Mucosa of rectum (tissue), 2 donors: ENCODE results near the gene S100PBP.

Experiments
- H3K27ac ChIP-seq, 2 donors: one replicate each; pipeline ENCODE4 v1.7.0; 2013; ENCODE audit warnings: inconsistent platforms in 2 of 2, low read depth in 2 of 2, low read length in 2 of 2
- H3K27me3 ChIP-seq, 2 donors: one replicate each; pipeline ENCODE4 v1.7.0; 2013; ENCODE audit warnings: low read length in 2 of 2; ENCODE audit not compliant: control insufficient read depth in 2 of 2, insufficient read depth in 2 of 2
- H3K36me3 ChIP-seq, 2 donors: one replicate each; pipeline ENCODE4 v1.7.0; 2013; ENCODE audit warnings: low read length in 2 of 2; ENCODE audit not compliant: control insufficient read depth in 2 of 2, insufficient read depth in 2 of 2
- H3K4me1 ChIP-seq, 2 donors: one replicate each; pipeline ENCODE4 v1.7.0; 2013; ENCODE audit warnings: low read length in 2 of 2, mild to moderate bottlenecking in 1 of 2; ENCODE audit not compliant: control insufficient read depth in 2 of 2, insufficient read depth in 2 of 2
- H3K4me3 ChIP-seq, 2 donors: one replicate each; pipeline ENCODE4 v1.7.0; 2013; ENCODE audit warnings: low read length in 2 of 2
- H3K9ac ChIP-seq, 2 donors: one replicate each; pipeline ENCODE4 v1.7.0; 2013; ENCODE audit warnings: low read length in 2 of 2, low read depth in 1 of 2, mild to moderate bottlenecking in 1 of 2
- H3K9me3 ChIP-seq, 2 donors: one replicate each; pipeline ENCODE4 v1.7.0; 2013; ENCODE audit warnings: low read length in 2 of 2; ENCODE audit not compliant: control insufficient read depth in 2 of 2
- donor health status: healthy.
- donor health status: Normal muscosa, but diverticular disease.

The S100PBP gene

DNA sequence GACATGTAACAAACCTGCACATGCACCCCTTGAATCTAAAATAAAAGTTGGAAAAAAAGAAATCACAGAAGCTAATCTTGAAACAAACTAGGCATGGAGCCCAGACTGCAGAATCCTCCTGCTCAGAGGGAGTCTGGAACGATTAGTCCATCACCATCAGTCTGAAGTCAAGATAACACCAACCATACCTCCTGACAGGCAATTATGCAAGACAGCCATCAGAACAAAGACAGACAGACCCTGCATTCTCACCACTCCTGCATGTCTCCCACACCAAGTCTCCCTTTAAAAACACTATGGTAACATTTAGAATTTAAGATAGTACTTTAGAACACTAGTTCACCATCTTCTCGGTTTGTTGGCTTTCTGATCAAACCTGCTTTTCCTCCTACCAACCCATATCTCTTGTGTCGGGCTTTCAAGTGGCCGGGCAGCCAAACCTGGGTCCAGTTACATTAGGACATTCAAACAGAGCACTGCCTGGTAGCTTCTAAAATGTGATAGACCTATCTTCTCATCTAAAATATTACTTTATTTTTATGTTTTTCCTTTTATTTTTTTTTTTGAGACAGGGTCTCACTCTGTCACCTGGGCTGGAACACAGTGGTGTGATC, 10.4 kb upstream of the S100PBP start:
- Histone ChIP-seq H3K27ac (no peak overlapping the region), H3K9ac (no peak overlapping the region), H3K36me3 (peaks cover 34 to 40% of the 10 kb centered on the region in 2 donors), H3K9me3 (no peaks in the 10 kb centered on the region), H3K4me1 (no peaks in the 10 kb centered on the region), H3K4me3 (no peak overlapping the region), H3K27me3 (no peaks in the 10 kb centered on the region)

DNA sequence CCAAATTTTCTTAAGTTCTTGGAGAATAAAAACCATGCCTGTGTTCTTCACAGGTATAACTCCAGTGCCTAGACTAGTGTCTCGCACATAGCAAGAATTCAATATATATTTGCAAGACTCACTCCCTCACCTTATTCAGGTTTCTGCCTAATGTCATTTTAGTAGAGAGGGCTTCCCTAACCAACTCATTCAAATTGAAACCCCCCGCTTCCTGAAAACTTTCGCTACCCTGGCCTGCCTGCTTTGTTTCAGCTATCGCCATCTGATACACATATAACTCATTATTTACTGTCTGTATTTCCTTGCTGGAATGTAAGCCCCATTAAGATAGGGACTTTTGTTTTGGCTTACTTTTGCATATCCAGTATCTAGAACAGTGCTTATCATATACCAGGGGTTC, 8.9 kb upstream of the S100PBP start:
- Histone ChIP-seq H3K36me3 (peaks cover 29 to 37% of the 10 kb centered on the region in 2 donors), H3K4me1 (no peaks in the 10 kb centered on the region), H3K27ac (no peak overlapping the region), H3K27me3 (no peaks in the 10 kb centered on the region), H3K4me3 (no peak overlapping the region), H3K9ac (no peak overlapping the region), H3K9me3 (no peaks in the 10 kb centered on the region)

DNA sequence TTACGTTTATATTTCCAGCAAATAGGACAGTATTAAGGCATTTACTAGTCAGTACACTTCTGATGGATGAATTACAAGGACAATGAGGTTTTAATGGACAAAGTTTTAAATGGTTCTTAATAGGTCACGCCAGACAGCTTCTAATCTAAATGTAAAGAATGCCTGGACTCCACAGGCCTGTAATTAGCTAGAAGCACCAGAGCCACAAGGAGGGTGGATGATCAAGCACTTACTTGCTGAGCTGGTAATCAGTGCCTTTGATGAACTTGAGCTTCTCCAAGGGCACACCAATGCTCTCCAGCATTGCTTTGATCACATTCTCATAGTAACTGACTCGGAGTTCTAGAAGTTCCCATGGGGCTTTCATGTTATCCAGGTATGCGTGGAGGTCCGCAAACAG, 7.1 kb upstream of the S100PBP start:
- Histone ChIP-seq H3K9ac (no peak overlapping the region), H3K4me3 (no peak overlapping the region), H3K27me3 (no peaks in the 10 kb centered on the region), H3K4me1 (peaks cover under 1 to 2% of the 10 kb centered on the region in 2 donors), H3K9me3 (no peaks in the 10 kb centered on the region), H3K27ac (no peak overlapping the region), H3K36me3 (peaks cover 29 to 34% of the 10 kb centered on the region in 2 donors)

DNA sequence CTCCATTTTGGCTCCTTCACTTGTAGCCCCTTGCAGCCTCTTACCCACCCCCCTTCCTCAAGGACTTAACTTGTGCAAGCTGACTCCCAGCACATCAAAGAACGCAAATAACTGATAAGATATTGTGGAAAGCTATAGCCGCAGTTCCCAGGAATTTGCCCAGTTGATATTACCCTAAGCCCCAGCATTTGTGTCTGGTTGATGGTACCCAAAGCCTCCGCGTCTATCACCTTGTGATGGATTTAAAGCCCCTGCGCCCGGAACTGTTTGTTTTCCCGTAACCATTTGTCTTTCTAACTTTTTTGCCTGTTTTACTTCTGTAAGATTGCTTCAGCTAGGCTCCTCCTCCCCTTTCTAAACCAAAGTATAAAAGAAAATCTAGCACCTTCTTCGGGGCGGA, 6.2 kb upstream of the S100PBP start:
- no peaks in the 10 kb centered on the region for H3K9me3 ChIP-seq
- H3K36me3 ChIP-seq = peaks cover 23 to 28% of the 10 kb centered on the region in 2 donors
- H3K27ac ChIP-seq = no peak overlapping the region
- no peak overlapping the region for H3K9ac ChIP-seq
- H3K4me1 ChIP-seq = peaks cover 8 to 9% of the 10 kb centered on the region in 2 donors
- H3K4me3 ChIP-seq = no peak overlapping the region
- H3K27me3 ChIP-seq = no peaks in the 10 kb centered on the region

DNA sequence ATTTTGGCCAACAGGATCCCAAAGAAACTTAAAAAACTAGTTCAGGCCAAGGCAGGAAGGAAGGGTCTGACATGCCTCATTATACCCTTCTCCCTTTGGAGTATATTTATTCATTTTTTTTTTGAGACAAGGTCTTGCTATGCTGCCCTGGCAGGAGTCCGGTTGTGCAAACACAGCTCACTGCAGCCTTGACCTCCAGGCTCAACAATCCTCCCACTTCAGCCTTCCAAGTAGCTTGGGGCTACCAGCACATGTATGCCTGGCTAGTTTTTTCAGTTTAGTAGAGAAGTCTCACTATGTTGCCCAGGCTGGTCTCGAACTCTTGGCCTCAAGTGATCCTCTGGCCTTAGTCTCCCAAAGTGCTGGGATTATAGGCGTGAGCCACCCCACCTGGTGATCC, 5.5 kb upstream of the S100PBP start:
- Histone ChIP-seq H3K9ac (no peak overlapping the region), H3K27me3 (no peaks in the 10 kb centered on the region), H3K4me1 (peaks cover 10 to 13% of the 10 kb centered on the region in 2 donors), H3K27ac (no peak overlapping the region), H3K4me3 (no peak overlapping the region), H3K9me3 (no peaks in the 10 kb centered on the region), H3K36me3 (peaks cover 21 to 22% of the 10 kb centered on the region in 2 donors)

DNA sequence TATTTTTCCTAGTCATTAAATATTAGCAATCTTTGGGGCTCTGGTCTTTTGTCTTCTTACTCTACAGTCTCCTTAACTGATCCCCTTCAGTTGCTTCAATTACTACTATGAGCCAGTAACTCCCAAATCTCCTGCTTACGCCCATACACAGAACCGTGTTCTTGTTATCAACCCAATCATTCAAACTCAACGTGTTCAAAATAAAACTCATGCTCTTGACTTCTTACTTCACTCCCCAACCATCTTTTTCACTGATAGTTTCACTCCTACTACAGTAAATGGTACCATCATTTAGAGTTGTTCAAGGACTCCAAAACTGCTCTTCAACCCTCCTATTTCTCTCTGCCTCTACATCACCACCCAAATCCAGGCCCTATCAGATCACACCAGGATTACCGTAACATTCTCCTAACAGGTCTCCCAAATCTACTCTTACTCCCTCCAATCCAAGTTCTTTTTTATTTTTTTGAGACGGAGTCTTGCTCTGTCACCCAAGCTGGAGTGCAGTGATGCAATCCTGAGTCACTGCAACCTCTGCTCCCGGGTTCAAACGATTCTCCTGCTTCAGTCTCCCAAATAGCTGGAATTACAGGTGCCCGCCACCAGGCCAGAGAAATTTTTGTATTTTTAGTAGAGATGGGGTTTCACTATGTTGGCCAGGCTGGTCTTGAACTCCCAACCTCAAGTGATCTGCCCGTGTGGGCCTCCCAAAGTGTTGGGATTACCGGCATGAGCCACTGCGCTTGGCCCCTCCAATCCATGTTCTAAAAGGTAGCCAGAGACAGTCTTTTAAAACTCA, 3.3 kb upstream of the S100PBP start:
- Histone ChIP-seq H3K4me3 (no peak overlapping the region), H3K9ac (no peak overlapping the region), H3K27me3 (no peaks in the 10 kb centered on the region), H3K9me3 (no peaks in the 10 kb centered on the region), H3K36me3 (peaks cover 14 to 19% of the 10 kb centered on the region in 2 donors), H3K27ac (no peak overlapping the region), H3K4me1 (peaks cover 19 to 21% of the 10 kb centered on the region in 2 donors)

DNA sequence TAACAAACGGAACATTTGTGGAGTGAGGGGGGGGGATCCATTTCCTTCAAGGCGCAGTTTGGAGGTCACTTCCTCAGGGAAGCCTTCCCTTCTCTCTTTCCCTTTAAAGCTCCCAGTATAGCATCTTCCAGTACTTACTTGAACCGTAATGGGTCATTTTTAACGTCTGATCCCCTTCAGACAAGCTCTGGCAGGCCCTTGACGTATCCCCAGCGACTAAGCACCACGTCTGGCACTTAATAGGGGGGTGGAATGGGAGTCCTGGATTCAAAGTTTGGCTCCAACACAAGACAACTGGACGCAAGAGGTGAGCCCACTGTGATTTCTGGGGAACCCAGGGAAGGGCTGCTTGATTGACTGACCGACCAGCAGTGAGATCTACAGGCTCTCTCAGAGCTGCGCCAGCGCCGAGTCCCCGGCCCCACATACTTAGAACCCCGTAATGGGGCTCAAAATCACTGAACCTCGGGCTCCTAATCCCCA, 736 bp upstream of the S100PBP start:
- H3K9me3 ChIP-seq = no peaks in the 10 kb centered on the region
- H3K4me1 ChIP-seq = peaks cover 22 to 24% of the 10 kb centered on the region in 2 donors
- H3K27me3 ChIP-seq = no peaks in the 10 kb centered on the region
- peak overlapping the region; percentile 97 for H3K4me3 ChIP-seq
- H3K9ac ChIP-seq = peak overlapping the region; percentile 93 to 96
- H3K27ac ChIP-seq = peak overlapping the region; percentile 75 to 97
- H3K36me3 ChIP-seq = no peaks in the 10 kb centered on the region

DNA sequence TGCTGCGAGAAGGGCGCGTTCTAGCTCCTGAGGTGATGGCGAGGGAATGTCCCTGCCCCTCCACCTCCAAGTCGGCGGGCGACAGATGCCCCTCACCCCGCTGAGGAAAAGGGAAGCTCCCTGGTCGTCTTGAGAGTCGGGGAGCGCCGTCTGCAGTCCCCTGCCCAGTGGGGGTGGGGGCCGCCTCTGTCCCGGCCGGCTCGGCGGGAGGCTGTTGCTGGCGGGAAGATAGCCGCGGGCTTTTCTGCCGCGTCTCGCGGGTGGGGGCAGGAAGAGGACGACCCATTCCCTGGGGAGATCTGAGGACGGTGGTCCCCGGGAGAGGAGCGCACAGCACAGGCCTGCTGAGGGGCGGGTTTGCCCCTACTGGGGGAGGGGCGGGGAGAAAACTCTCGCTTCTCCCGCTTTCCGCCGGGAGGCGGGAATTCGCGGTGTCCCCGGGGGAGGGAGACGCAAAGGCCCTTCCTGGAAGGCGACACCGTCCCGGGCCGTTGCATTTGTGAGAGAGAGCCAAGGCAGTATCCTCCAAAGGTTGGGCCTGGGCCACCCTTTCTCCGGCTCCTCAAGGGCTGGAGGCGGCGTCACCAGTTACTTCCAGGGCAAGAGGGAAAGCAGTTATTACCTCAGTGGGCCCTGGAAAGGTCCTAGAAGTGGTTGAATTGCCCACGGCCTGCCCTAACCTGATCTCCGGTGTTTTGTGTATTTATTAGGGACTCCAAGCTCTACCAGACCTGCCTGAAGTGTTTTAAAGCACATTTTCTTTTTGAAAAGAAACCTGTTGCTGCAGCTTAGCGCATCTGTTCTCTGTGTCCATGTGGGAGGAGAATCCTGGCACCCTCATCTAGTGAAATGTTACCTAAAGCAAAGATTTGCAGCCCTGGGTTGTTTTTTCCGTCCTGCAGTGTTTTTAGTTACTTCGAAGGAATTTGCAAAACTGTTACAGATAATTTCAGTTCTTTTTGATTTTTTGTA, 648 bp downstream of the S100PBP start:
- no peaks in the 10 kb centered on the region for H3K27me3 ChIP-seq
- no peaks in the 10 kb centered on the region for H3K36me3 ChIP-seq
- peak overlapping the region; percentile 97 for H3K4me3 ChIP-seq
- H3K9me3 ChIP-seq = no peaks in the 10 kb centered on the region
- peak overlapping the region; percentile 89 to 93 for H3K9ac ChIP-seq
- peaks cover 22 to 24% of the 10 kb centered on the region in 2 donors for H3K4me1 ChIP-seq
- peak overlapping the region; percentile 94 to 97 for H3K27ac ChIP-seq

DNA sequence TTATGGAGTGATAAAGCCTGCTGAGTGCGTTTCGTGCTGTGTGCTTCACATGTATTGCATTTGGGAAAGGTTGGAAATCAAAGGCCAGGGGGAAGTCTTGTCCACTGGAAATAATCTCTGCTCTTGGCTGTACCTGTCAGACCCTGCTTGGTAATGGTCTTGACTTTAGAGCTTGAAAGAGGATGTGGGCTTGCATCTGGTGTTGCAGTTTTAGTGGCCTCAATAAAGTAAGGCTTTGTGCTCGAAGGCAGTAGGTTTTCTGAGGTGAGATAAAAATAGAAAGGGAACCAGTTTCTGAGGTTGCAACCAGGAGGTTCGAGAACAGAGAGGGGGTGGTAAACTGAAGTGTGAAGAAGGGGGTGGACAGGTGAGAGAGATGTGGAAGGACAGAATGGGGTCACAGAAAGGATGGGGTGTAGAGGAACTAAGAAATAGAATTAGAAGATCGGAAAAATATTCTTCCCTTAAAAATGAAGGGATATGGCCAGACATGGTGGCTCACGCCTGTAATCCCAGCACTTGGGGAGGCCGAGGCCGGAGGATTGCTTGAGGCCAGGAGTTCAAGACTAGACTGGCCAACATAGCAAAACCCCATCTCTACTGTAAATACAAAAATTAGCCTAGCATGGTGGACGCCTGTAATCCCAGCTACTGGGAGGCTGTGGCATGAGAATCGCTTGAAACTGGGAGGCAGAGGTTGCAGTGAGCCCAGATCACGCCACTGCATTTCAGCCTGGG, 1.5 kb downstream of the S100PBP start:
- Histone ChIP-seq H3K9ac (peak overlapping the region; percentile 89 to 93), H3K4me1 (peaks cover 22 to 24% of the 10 kb centered on the region in 2 donors), H3K36me3 (no peaks in the 10 kb centered on the region), H3K27me3 (no peaks in the 10 kb centered on the region), H3K4me3 (peak overlapping the region; percentile 97), H3K27ac (peak overlapping the region; percentile 94 to 97), H3K9me3 (no peaks in the 10 kb centered on the region)
